HG03378 (cell line): Measurements from ENCODE around the gene TMEM63B.

Experiments
- ATAC-seq: cut with Tn5 transposase; IDR thresholded peaks from one replicate; pipeline ENCODE4 v1.9.1; 2021; ENCODE audit warnings: mild to moderate bottlenecking, moderate library complexity; ENCODE audit not compliant: unreplicated experiment

The TMEM63B gene

GRCh38 chr6:44115866-44116265, 11.5 kb upstream of the TMEM63B start:
- no peak for ATAC-seq

GRCh38 chr6:44116641-44117382, 10.5 kb upstream of the TMEM63B start:
- ATAC-seq, result no peak

GRCh38 chr6:44117397-44118128, 9.8 kb upstream of the TMEM63B start:
- no peak for ATAC-seq

- no peak for ATAC-seq
Measured at GRCh38 chr6:44119704-44120262, 7.6 kb upstream of the TMEM63B start.

- no peak for ATAC-seq
Measured at GRCh38 chr6:44120692-44121443, 6.5 kb upstream of the TMEM63B start.

- ATAC-seq, result no peak
Measured at GRCh38 chr6:44122801-44123200, 4.6 kb upstream of the TMEM63B start.

GRCh38 chr6:44123544-44123943, 3.8 kb upstream of the TMEM63B start:
- ATAC-seq, result no peak

- peak; percentile 52 for ATAC-seq
Measured at GRCh38 chr6:44126320-44127149, 819 bp upstream of the TMEM63B start.

GRCh38 chr6:44128020-44128917, 915 bp downstream of the TMEM63B start:
- no peak for ATAC-seq

GRCh38 chr6:44129841-44130322, 2.5 kb downstream of the TMEM63B start:
- ATAC-seq, result no peak

- ATAC-seq, result no peak
Measured at GRCh38 chr6:44131892-44132291, 4.5 kb downstream of the TMEM63B start.

GRCh38 chr6:44132476-44132875, 5.1 kb downstream of the TMEM63B start:
- ATAC-seq, result no peak

- ATAC-seq, result no peak
Measured at GRCh38 chr6:44133003-44133931, 5.9 kb downstream of the TMEM63B start.

GRCh38 chr6:44133981-44134711, 6.8 kb downstream of the TMEM63B start:
- ATAC-seq, result no peak

GRCh38 chr6:44135173-44135758, 7.9 kb downstream of the TMEM63B start:
- ATAC-seq, result no peak

GRCh38 chr6:44135875-44136274, 8.5 kb downstream of the TMEM63B start:
- no peak for ATAC-seq

- no peak for ATAC-seq
Measured at GRCh38 chr6:44138717-44139350, 11.5 kb downstream of the TMEM63B start.
